Renal pelvis (tissue), 4 donors: ENCODE results near the gene CA11. TPM values are rescaled to one million over a fixed set of nuclear protein-coding genes. Genes with fewer than 3 reads are reported as not detected.
A peak's percentile ranks its signal among the peaks of the same experiment; 100 is the strongest.

Experiments
- DNase-seq: peaks from one replicate; pipeline ENCODE4 v3.0.0-alpha.2; 2013
- polyA plus RNA-seq, 3 donors: library from polyadenylated mRNA; unstranded; fragments of 120-200 nt; gene quantifications; one replicate each; pipeline ENCODE4 v1.2.1, GENCODE V29; 2013; ENCODE audit not compliant: insufficient read length in 3 of 3

CA11 gene
- polyA plus RNA-seq, 3 donors = 23.2 to 29.6 (median 29.0) TPM

DNA sequence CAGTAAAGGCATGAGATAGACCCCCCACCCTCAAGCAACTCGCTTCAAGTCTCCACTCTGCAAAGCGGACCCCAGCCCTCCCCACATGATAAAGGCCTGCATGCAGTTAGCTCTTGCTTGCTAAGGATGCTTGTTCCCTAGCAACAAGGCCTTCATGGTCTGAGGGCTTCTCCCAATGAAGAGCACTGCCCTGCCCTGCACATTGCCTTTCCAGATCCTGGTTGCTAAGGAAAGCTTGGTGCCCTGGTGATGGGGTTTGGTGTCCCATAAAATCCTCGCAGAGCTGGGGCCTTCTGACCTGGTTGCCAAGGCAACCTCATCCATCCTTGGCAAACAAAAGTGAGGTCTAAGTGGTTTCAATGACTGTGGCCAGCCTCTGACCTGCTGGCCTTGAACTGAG lies 14.8 kb downstream of the CA11 start:
- DNase-seq = no peak

DNA sequence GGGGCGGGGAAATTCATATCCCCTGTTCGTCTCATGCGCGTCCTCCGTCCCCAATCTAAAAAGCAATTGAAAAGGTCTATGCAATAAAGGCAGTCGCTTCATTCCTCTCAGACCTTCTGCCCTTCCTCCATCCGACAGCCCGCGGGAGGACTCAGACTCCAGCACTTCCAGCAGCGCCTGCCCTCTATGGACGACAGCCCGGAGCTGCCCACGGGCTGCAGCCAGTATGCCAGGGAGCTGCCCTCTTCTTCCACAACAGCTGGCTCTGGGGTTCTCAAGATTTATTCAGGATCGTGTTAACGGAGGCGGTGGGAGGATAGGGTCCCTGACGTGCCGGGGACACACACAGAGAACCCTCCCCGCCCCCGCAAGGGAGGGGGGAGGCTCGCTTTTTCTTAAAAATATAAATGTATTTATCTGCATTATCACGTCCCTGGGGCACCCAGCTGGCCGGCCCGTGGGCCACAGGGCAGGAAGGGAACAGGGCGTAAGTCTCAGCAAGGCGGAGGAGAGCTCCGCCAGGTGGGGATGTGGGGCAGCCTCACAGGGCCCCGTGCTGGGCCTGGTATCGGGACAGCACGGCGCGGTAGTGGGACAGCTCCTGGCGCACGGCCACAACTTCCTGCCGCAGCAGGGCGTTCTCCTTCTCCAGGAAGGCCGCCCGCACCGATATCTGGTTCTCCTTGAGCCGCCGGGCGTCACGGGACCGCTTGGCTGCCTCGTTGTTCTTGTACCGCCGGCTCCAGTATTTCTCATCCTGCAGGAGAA lies 15.5 kb downstream of the CA11 start:
- DNase-seq = no peak

- DNase-seq = no peak
Measured at GRCh38 chr19:48629599-48630295, 16.2 kb downstream of the CA11 start.

DNA sequence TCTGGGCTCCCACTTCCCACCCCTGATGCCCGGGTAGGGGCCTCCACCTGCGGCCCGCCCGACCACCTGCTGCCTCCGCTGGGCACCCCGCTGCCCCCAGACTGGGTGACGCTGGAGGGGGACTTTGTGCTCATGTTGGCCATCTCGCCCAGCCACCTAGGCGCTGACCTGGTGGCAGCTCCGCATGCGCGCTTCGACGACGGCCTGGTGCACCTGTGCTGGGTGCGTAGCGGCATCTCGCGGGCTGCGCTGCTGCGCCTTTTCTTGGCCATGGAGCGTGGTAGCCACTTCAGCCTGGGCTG lies 16.7 kb downstream of the CA11 start:
- no peak for DNase-seq

DNA sequence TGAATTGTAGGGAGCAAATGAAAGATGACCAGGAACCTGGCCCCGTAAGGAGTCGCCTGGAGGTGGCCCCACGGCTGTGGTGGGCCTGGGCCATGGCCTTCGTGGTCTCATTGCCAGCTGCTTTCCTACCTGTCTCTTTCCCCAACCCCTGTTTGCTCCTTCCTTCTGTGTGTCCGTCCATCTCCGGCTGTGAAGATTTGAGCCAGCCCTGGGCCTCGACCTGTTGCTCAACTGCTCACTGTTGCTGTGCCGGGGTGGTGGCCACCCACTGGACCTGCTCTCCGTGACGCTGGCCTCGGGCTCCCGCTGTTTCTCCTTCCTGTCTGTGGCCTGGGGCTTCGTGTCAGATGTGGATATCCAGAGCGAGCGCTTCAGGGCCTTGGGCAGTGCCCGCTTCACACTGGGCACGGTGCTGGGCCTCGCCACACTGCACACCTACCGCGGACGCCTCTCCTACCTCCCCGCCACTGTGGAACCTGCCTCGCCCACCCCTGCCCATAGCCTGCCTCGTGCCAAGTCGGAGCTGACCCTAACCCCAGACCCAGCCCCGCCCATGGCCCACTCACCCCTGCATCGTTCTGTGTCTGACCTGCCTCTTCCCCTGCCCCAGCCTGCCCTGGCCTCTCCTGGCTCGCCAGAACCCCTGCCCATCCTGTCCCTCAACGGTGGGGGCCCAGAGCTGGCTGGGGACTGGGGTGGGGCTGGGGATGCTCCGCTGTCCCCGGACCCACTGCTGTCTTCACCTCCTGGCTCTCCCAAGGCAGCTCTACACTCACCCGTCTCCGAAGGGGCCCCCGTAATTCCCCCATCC lies 17.3 kb downstream of the CA11 start:
- DNase-seq = no peak

- DNase-seq = no peak
Measured at GRCh38 chr19:48627865-48628314, 18.1 kb downstream of the CA11 start.

GRCh38 chr19:48627201-48627864 lies 18.7 kb downstream of the CA11 start:
- no peak for DNase-seq

- no peak for DNase-seq
Measured at GRCh38 chr19:48625891-48626327, 20.1 kb downstream of the CA11 start.

DNA sequence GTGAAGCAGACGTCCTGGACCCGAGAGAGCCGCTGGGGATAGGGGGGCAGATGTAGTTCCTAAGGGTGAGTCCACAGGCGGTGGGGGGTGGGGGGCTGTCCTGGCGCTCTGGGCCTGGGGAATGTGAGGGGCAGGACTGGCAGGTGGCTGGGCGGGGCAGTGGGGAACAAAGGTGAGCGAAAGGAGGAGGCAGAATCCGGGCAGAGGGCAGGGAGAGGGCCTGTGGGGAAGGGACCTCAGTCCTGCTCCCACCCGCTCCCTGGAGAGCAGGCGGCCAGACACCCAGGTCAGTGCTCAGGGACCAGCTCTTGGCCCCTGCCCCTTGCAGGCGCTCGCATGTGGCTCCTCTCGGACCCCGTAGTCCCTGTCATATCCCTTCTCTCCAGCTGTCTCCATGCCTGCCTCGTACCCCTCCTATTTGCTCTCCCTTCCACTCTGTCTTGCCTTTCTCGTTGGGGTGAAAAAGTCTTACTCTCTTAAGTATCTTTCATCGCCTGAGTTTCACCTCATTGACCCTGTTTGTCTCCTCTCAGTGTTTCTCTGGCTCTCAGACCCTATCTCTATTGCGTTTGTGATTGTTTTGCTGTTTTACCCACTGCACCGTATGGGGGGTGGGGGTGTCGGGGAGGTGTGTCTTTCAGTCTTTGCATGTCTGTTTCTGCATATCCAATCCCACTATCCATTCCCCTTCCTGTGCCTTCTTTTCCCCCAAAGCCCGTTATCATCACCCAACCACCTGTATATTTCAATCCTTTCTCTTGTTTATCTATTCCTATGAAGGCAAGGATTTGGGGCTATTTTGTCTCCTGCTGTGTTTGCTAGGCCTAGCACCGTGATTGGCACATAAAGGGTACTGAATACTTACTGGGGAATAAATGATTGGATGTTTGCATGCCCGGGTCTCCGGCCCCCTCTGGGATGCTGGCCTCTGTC lies 20.9 kb downstream of the CA11 start:
- DNase-seq = no peak

GRCh38 chr19:48624067-48624594 lies 21.9 kb downstream of the CA11 start:
- peak; percentile 98 for DNase-seq

GRCh38 chr19:48623556-48624066 lies 22.4 kb downstream of the CA11 start:
- no peak for DNase-seq

GRCh38 chr19:48619692-48620585 lies 26.0 kb downstream of the CA11 start:
- DNase-seq = no peak

- DNase-seq = peak; percentile 99
Measured at GRCh38 chr19:48618916-48619691, 26.9 kb downstream of the CA11 start, which contains the start of the genes RPL18 and SPHK2. Gene RPL18 (minus strand): TSS chr19:48619178. CDS start chr19:48619143, 35 bp downstream. Gene SPHK2 (plus strand): TSS chr19:48619506. CDS start chr19:48620515, 1,009 bp downstream.

DNA sequence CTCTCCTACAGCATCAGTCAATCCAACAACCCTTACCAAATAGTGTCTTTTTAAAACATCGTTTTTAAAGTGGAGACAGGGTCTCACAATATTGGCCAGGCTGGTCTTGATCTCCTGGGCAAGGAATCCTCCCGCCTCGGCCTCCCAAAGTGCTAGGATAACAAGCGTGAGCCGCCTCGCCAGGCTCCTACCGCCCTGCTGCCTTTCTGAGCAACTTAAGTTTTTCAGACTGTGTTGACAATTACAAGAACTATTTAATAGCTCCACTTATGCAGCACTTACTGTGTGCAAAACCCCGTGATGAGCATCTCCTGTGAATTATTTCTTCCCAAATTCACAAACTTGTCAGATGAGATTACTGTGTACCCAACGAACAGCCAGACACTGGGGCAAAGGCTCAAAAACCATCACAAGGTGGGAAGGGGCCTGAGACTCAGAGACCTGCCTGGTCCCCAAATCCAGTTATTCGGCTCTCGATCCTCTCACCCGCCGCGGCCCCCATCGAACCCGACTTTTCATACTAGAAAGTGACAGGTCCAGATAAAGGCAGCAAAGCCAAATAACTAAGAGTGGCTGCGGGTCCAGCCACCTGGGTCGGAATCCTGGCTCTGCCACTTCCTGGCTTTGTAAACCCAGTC lies 27.6 kb downstream of the CA11 start:
- no peak for DNase-seq

DNA sequence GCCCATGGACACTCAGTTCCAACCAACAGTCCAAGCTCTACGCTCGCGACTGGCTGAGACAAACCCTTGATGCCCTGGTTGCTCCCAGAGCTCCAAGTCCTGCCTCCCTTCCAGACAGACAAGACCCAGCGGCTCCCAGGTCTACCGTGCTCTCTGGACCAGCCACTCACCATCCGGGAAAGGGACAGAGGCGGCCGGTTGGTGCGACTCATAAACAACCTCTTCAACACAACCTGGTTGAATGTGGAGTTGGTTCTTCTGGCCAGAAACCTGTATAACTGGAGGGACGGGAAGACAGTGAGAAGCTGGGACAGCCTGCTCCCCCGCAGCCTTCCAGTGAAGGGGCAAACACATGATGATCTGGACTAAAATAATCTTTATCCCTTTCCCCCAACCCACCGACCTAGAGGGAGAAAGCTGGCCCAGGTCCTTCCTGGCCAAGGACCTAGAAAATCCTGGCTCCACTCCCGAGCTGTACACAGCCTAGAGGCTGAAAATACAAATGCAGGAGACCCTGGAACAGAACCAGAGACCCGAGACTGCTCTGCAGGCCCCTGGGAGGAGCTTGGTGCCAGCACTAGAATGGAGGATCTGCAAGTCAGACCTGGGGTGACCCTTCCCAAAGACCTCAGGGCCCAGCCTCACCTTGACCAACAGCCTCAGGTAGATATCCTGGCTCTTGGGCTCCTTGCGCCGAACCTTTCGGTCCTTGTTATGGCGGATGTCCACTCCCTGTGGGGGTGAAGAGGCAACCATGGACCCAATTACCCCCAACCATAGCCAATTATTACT lies 28.6 kb downstream of the CA11 start:
- DNase-seq = no peak

GRCh38 chr19:48616491-48617056 lies 29.4 kb downstream of the CA11 start:
- no peak for DNase-seq

- DNase-seq = no peak
Measured at GRCh38 chr19:48616041-48616436, 29.9 kb downstream of the CA11 start.
